Measurements from ENCODE around the gene ZNF646.

DNA sequence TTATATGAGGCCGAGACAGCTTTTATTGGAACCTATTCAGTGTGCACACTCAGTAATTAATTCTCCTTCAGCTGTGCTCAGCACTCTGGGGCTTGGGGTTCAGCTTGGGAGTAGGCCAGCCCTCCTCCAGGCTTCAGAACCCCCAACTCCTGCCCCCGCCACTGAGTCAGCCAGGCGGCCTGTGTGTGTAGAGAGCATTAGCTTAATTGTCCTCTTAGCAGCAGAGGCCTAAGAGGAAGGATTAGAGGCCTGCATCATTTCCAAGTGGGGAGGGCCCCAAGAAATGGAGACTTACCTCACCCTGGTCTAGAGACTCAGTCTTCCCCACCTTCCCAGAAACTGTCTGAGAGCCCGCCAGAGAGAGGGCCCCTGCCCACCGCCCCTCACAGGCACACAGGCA lies 13.7 kb downstream of the ZNF646 start:
- TF ChIP-seq CTCF (IDR thresholded peaks at IDR 0.05), result no peak
- TF ChIP-seq POLR2A (IDR thresholded peaks at IDR 0.05), result no peak

All from upper lobe of left lung (tissue), 4 donors.